H9 (cell line): ENCODE results near the gene BMERB1. TPM values are rescaled to one million over a fixed set of nuclear protein-coding genes. Genes with fewer than 3 reads are reported as not detected.

Source experiments
- DNase-seq: peaks from one replicate; pipeline ENCODE4 v3.0.0-alpha.2; 2017
- H2AFZ ChIP-seq: one replicate; pipeline ENCODE4 v1.6.1; 2013; ENCODE audit warnings: mild to moderate bottlenecking, low read length, control low read depth, moderate library complexity
- H2AK5ac ChIP-seq: 2 replicates; pipeline ENCODE4 v1.6.1; 2013; ENCODE audit warnings: low read length, control low read depth, mixed read lengths; ENCODE audit not compliant: insufficient read length
- H2BK120ac ChIP-seq: one replicate; pipeline ENCODE4 v1.6.1; 2013; ENCODE audit warnings: low read depth, mild to moderate bottlenecking, low read length, control low read depth, inconsistent platforms; ENCODE audit not compliant: poor library complexity, severe bottlenecking
- H2BK12ac ChIP-seq: 2 replicates; pipeline ENCODE4 v1.6.1; 2013; ENCODE audit warnings: low read length, control low read depth, mixed read lengths, low read depth; ENCODE audit not compliant: insufficient read length
- H2BK15ac ChIP-seq: 2 replicates; pipeline ENCODE4 v1.6.1; 2013; ENCODE audit warnings: low read depth, low read length, control low read depth
- H2BK20ac ChIP-seq: one replicate; pipeline ENCODE4 v1.6.1; 2013; ENCODE audit warnings: low read depth, mild to moderate bottlenecking, low read length, control low read depth, inconsistent platforms; ENCODE audit not compliant: poor library complexity, severe bottlenecking
- H2BK5ac ChIP-seq: 2 replicates; pipeline ENCODE4 v1.6.1; 2013; ENCODE audit warnings: low read length, control low read depth, mixed read lengths; ENCODE audit not compliant: insufficient read length
- H3K14ac ChIP-seq: 2 replicates; pipeline ENCODE4 v1.6.1; 2013; ENCODE audit warnings: low read length, control low read depth; ENCODE audit not compliant: insufficient read depth
- H3K18ac ChIP-seq: 2 replicates; pipeline ENCODE4 v1.6.1; 2013; ENCODE audit warnings: low read depth, mild to moderate bottlenecking, mixed read lengths, low read length, control low read depth; ENCODE audit not compliant: insufficient read length
- H3K23ac ChIP-seq: 2 replicates; pipeline ENCODE4 v1.6.1; 2013; ENCODE audit warnings: low read length, control low read depth, mixed read lengths, low read depth; ENCODE audit not compliant: insufficient read length
- H3K23me2 ChIP-seq: 2 replicates; pipeline ENCODE4 v1.6.1; 2013; ENCODE audit warnings: low read depth, mild to moderate bottlenecking, mixed read lengths, low read length, control low read depth; ENCODE audit not compliant: insufficient read length, poor library complexity, severe bottlenecking
- H3K27ac ChIP-seq: 2 replicates; pipeline ENCODE4 v1.5.1; 2013; ENCODE audit warnings: low read length, control low read depth, mixed read lengths, low read depth; ENCODE audit not compliant: insufficient read length
- H3K27me3 ChIP-seq: 2 replicates; pipeline ENCODE4 v1.6.1; 2013; ENCODE audit warnings: low read length, control low read depth, inconsistent platforms; ENCODE audit not compliant: insufficient read depth
- H3K4ac ChIP-seq: 2 replicates; pipeline ENCODE4 v1.6.1; 2013; ENCODE audit warnings: low read depth, mild to moderate bottlenecking, control low read depth, inconsistent platforms, low read length, moderate library complexity
- H3K4me1 ChIP-seq: 2 replicates; pipeline ENCODE4 v1.6.1; 2013; ENCODE audit warnings: low read length, control low read depth, inconsistent platforms; ENCODE audit not compliant: insufficient read depth
- H3K4me2 ChIP-seq: 2 replicates; pipeline ENCODE4 v1.6.1; 2013; ENCODE audit warnings: low read length, control low read depth, mixed read lengths; ENCODE audit not compliant: insufficient read length, insufficient read depth
- H3K56ac ChIP-seq: 2 replicates; pipeline ENCODE4 v1.6.1; 2013; ENCODE audit warnings: low read depth, mild to moderate bottlenecking, mixed read lengths, low read length, control low read depth; ENCODE audit not compliant: insufficient read length
- H3K79me1 ChIP-seq: 2 replicates; pipeline ENCODE4 v1.6.1; 2013; ENCODE audit warnings: low read depth, mild to moderate bottlenecking, moderate library complexity, low read length, control low read depth, inconsistent platforms; ENCODE audit not compliant: insufficient read depth, poor library complexity, severe bottlenecking
- H3K79me2 ChIP-seq: 2 replicates; pipeline ENCODE4 v1.6.1; 2013; ENCODE audit warnings: low read length, control low read depth, inconsistent platforms; ENCODE audit not compliant: insufficient read depth
- H3K9ac ChIP-seq: 2 replicates; pipeline ENCODE4 v1.6.1; 2013; ENCODE audit warnings: low read length, control low read depth, mixed read lengths; ENCODE audit not compliant: insufficient read length; ENCODE audit errors: extremely low read depth
- H3K9me3 ChIP-seq: one replicate; pipeline ENCODE4 v1.6.1; 2013; ENCODE audit warnings: low read depth, low read length, inconsistent platforms; ENCODE audit not compliant: control insufficient read depth
- H3T11ph ChIP-seq: one replicate; pipeline ENCODE4 v1.6.1; 2013; ENCODE audit warnings: mild to moderate bottlenecking, low read length, control low read depth, inconsistent platforms
- H4K20me1 ChIP-seq: one replicate; pipeline ENCODE4 v1.6.1; 2013; ENCODE audit not compliant: control insufficient read depth, insufficient read length, insufficient read depth
- H4K5ac ChIP-seq: 2 replicates; pipeline ENCODE4 v1.6.1; 2013; ENCODE audit warnings: low read depth, mild to moderate bottlenecking, mixed read lengths, low read length, control low read depth; ENCODE audit not compliant: insufficient read length
- H4K8ac ChIP-seq: replicated peaks from 2 replicates; pipeline ENCODE4 v1.6.1; 2013; ENCODE audit warnings: low read length, control low read depth, mixed read lengths, low read depth; ENCODE audit not compliant: insufficient read length
- H4K91ac ChIP-seq: 2 replicates; pipeline ENCODE4 v1.6.1; 2013; ENCODE audit warnings: low read depth, mild to moderate bottlenecking, moderate library complexity, mixed read lengths, low read length, control low read depth; ENCODE audit not compliant: insufficient read length
- H3K27ac Mint-ChIP-seq, 3 experiments: 2 replicates in 2 of 3; 3 replicates in 1 of 3; pipeline ENCODE4 v1.8.0; 2020 to 2021; ENCODE audit warnings: mixed read lengths in 3 of 3, mild to moderate bottlenecking in 1 of 3, moderate library complexity in 1 of 3
- H3K27me3 Mint-ChIP-seq: 2 replicates; pipeline ENCODE4 v1.8.0; 2021; ENCODE audit warnings: low read depth, mild to moderate bottlenecking, moderate library complexity, mixed read lengths
- H3K36me3 Mint-ChIP-seq, 3 experiments: 2 replicates in 2 of 3; 3 replicates in 1 of 3; pipeline ENCODE4 v1.8.0; 2020 to 2021; ENCODE audit warnings: low read depth in 3 of 3, mixed read lengths in 3 of 3; ENCODE audit not compliant: insufficient read depth in 1 of 3
- H3K4me1 Mint-ChIP-seq, 2 experiments: 2 replicates each; pipeline ENCODE4 v1.8.0; 2020; ENCODE audit warnings: mixed read lengths in 2 of 2
- H3K4me3 Mint-ChIP-seq, 2 experiments: 2 replicates in 1 of 2; 3 replicates in 1 of 2; pipeline ENCODE4 v1.8.0; 2020 to 2021; ENCODE audit warnings: mild to moderate bottlenecking in 2 of 2, mixed read lengths in 2 of 2, moderate library complexity in 1 of 2
- H3K9me3 Mint-ChIP-seq, 2 experiments: 2 replicates in 1 of 2; 3 replicates in 1 of 2; pipeline ENCODE4 v1.8.0; 2020; ENCODE audit warnings: mild to moderate bottlenecking in 2 of 2, mixed read lengths in 2 of 2, moderate library complexity in 1 of 2
- WGBS: extraction: QIAGEN DNeasy Blood & Tissue Kit; methylation state at CpG from one replicate; pipeline ENCODE4 v1.1.7; 2013; ENCODE audit warnings: missing lambda C conversion rate, low lambda C conversion rate, mixed read lengths; ENCODE audit not compliant: insufficient read length; ENCODE audit errors: extremely low coverage; 5-methylcytosine and 5-hydroxymethylcytosine counted together
- total RNA-seq: library from RNA; stranded (reverse); gene quantifications from 2 replicates; pipeline ENCODE4 v1.2.1, GENCODE V29; 2021
- TF ChIP-seq, protein P1 (sequence below): fragments of 200-600 bp; sonication (generic); conservative IDR thresholded peaks from 3 replicates; pipeline ENCODE4 v1.8.0; 2021; ENCODE audit warnings: antibody characterized with exemption, mild to moderate bottlenecking

Gene BMERB1
- total RNA-seq, 1 experiment from 2014 or later: 19.5 TPM

DNA sequence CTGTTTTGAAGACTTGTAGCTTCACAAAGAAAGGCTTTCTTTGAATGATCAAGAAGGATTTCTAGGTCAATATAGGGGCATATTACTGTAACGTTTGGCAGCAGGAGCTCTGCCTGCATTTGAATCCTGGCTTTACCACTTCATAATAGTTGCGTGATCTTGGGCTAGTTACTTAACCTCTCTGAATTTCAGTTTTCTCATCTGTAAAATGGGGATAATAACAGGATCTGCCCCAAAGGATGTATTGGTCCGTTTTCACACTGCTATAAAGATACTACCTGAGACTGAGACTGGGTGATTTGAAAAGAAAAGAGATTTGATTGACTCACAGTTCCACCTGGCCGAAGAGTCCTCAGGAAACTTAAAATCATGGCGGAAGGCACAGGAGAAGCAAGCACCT is 12.5 kb downstream of the BMERB1 start:
- Histone ChIP-seq H2BK5ac (no peak overlapping the region), H3K9me3 (no peaks in the 10 kb centered on the region), H4K8ac (no peak overlapping the region), H2AFZ (no peak overlapping the region), H3K23ac (no peak overlapping the region), H3K79me2 (no peaks in the 10 kb centered on the region), H3K9ac (no peak overlapping the region), H3K27ac (no peak overlapping the region), H2AK5ac (no peak overlapping the region), H3K14ac (no peak overlapping the region), H3T11ph (no peak overlapping the region), H3K27me3 (no peaks in the 10 kb centered on the region), H3K4me1 (no peaks in the 10 kb centered on the region), H2BK12ac (no peak overlapping the region), H3K18ac (no peak overlapping the region), H3K56ac (no peak overlapping the region), H2BK120ac (no peak overlapping the region), H3K79me1 (no peaks in the 10 kb centered on the region), H4K5ac (no peak overlapping the region), H2BK20ac (no peak overlapping the region), H4K20me1 (no peaks in the 10 kb centered on the region), H2BK15ac (no peak overlapping the region), H3K23me2 (no peaks in the 10 kb centered on the region), H4K91ac (no peak overlapping the region), H3K4me2 (no peak overlapping the region), H3K4ac (no peak overlapping the region)
- DNase-seq: no peak
- Mint-ChIP-seq H3K27ac (no peak overlapping the region), H3K4me3 (no peak overlapping the region), H3K27me3 (no peaks in the 10 kb centered on the region), H3K9me3 (peaks cover 2 to 6% of the 10 kb centered on the region in 2 experiments; a peak in 1 of 5 replicates), H3K4me1 (no peaks in the 10 kb centered on the region), H3K36me3 (peaks cover 0 to 6% (median 0%) of the 10 kb centered on the region in 3 experiments; a peak in 3 of 7 replicates)
- WGBS: no CpG with 5 or more reads among the region's 5 CpGs
- TF ChIP-seq, protein P1, sequence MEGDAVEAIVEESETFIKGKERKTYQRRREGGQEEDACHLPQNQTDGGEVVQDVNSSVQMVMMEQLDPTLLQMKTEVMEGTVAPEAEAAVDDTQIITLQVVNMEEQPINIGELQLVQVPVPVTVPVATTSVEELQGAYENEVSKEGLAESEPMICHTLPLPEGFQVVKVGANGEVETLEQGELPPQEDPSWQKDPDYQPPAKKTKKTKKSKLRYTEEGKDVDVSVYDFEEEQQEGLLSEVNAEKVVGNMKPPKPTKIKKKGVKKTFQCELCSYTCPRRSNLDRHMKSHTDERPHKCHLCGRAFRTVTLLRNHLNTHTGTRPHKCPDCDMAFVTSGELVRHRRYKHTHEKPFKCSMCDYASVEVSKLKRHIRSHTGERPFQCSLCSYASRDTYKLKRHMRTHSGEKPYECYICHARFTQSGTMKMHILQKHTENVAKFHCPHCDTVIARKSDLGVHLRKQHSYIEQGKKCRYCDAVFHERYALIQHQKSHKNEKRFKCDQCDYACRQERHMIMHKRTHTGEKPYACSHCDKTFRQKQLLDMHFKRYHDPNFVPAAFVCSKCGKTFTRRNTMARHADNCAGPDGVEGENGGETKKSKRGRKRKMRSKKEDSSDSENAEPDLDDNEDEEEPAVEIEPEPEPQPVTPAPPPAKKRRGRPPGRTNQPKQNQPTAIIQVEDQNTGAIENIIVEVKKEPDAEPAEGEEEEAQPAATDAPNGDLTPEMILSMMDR: no peak
